Measurements from ENCODE around the gene PTMA. TPM values are rescaled to one million over a fixed set of nuclear protein-coding genes. Genes with fewer than 3 reads are reported as not detected.
A peak's percentile ranks its signal among the peaks of the same experiment; 100 is the strongest.

The PTMA gene
- total and polyA plus RNA-seq, 9 of the 15 experiments (the other 6 are each of a cell fraction or from before 2014, with no cell fraction given), result 429 to 2,322 (median 1,578) TPM

- WGBS (ENCODE audit: insufficient coverage, low coverage, missing lambda C conversion rate), result 35% methylated on average over 12 of the region's 14 CpGs
- peak overlapping the region in 1 of 2 experiments; percentile 74; a peak in 3 of 4 replicates for H3K9ac ChIP-seq (ENCODE audit: insufficient read depth in 1 of 2, low read depth in 2 of 2, low read length in 2 of 2)
- H3K27ac ChIP-seq (ENCODE audit: extremely low read depth, low read depth, low read length), result 0 out of 3 replicates have a peak overlapping the region, but pooled peaks have one; percentile 45
- FAIRE-seq (peak; percentile 88), ATAC-seq (peak; percentile 98), DNase-seq (ENCODE audit: extremely low read depth in 1 of 4, low spot score in 3 of 4) (peak; percentile 82 to 84 (median 83))
- intact Hi-C loops (cut with micrococcal nuclease), result loop anchor here (1.0 kb wide), 1 partner anchor 20 kb away; no protein-coding TSS in a partner anchor
- CTCF ChIA-PET (ENCODE audit: low intra/inter-chr PET ratio), result no interaction called here
- in situ Hi-C loops (cut with MboI), result no loop called here
- H3K27me3 ChIP-seq (ENCODE audit: control insufficient read depth in 2 of 2, insufficient read depth in 2 of 2, low read length in 2 of 2), result no peaks in the 10 kb centered on the region
- H3K36me3 ChIP-seq (ENCODE audit: control insufficient read depth, insufficient read depth, low read length), result no peaks in the 10 kb centered on the region
- H3K4me1 ChIP-seq (replicated peaks in 1 of 2; ENCODE audit: control insufficient read depth in 2 of 2, insufficient read depth in 2 of 2, low read length in 2 of 2), result peaks cover 2 to 18% of the 10 kb centered on the region in 2 experiments; a peak in 2 of 5 replicates
- H2AFZ ChIP-seq (ENCODE audit: low read depth, low read length), result peak overlapping the region; percentile 95
- no peaks in the 10 kb centered on the region for H4K20me1 ChIP-seq (replicated peaks; ENCODE audit: control insufficient read depth, insufficient read depth, low read length)
- no TSS peak for BruUV-seq (replicated peaks)
- H3K79me2 ChIP-seq (ENCODE audit: control insufficient read depth, insufficient read depth, low read length), result no peaks in the 10 kb centered on the region
- POLR2A ChIA-PET, result interaction anchor here (0.7 to 9.5 kb wide), 2 partner anchors 19 to 26 kb away, joined by 6 to 90 read pairs; partner anchors contain the start of gene PTMA
- H3K4me2 ChIP-seq (ENCODE audit: insufficient read depth, low read length), result peak overlapping the region; percentile 21
- no peaks in the 10 kb centered on the region for H3K9me3 ChIP-seq (replicated peaks; ENCODE audit: control insufficient read depth, insufficient read depth, low read depth, low read length)
- no peak overlapping the region for H3K4me3 ChIP-seq
- no peaks in the 10 kb centered on the region for H3K9me1 ChIP-seq (ENCODE audit: control insufficient read depth, insufficient read depth, low read length)
- no peak for TF ChIP-seq ZKSCAN1 (IDR thresholded peaks at IDR 0.05; ENCODE audit: low read depth, low read length)
- TF ChIP-seq MTA3 (IDR thresholded peaks at IDR 0.05; ENCODE audit: borderline replicate concordance), result peak; percentile 29; the same call in 1 of the 2 replicates
- no peak for TF ChIP-seq U2AF2 (optimal IDR thresholded peaks at IDR 0.05; ENCODE audit: low read depth, low read length)
- 0 out of 2 replicates have a peak, but pooled peaks have one; percentile 26 for TF ChIP-seq ATF7 (IDR thresholded peaks at IDR 0.05)
- TF ChIP-seq SPI1 (IDR thresholded peaks at IDR 0.05; ENCODE audit: borderline replicate concordance, low read depth, low read length), result peak; percentile 81; the same call in 1 of the 2 replicates
- no peak for TF ChIP-seq SAFB (IDR thresholded peaks at IDR 0.05; ENCODE audit: borderline replicate concordance, low read depth, low read length)
- TF ChIP-seq RAD51 (IDR thresholded peaks at IDR 0.05; ENCODE audit: borderline replicate concordance, low read depth), result peak; percentile 80
- TF ChIP-seq NCOA4 (IDR thresholded peaks at IDR 0.05; ENCODE audit: partially characterized antibody), result no peak
- TF ChIP-seq TAF7 (tag; IDR thresholded peaks at IDR 0.05), result no peak
- TF ChIP-seq MNT (conservative IDR thresholded peaks at IDR 0.05), result peak; percentile 72 to 85
- TF ChIP-seq CTBP1 (IDR thresholded peaks at IDR 0.05; ENCODE audit: borderline replicate concordance), result peak; percentile 62; the same call in 1 of the 2 replicates
- no peak for TF ChIP-seq NFIC (IDR thresholded peaks at IDR 0.05)
- TF ChIP-seq MAFF (IDR thresholded peaks at IDR 0.05; ENCODE audit: low read length), result no peak
- TF ChIP-seq SMC3 (conservative IDR thresholded peaks at IDR 0.05; ENCODE audit: insufficient read depth, low read depth, low read length), result peak; percentile 28; the same call in 1 of the 2 replicates
- 0 out of 2 replicates have a peak, but pooled peaks have one; percentile 45 for TF ChIP-seq ETS1 (conservative IDR thresholded peaks at IDR 0.05; ENCODE audit: control insufficient read depth, low read depth, low read length)
- TF ChIP-seq SIRT6 (IDR thresholded peaks at IDR 0.05; ENCODE audit: low read depth, low read length), result no peak
- TF ChIP-seq ZC3H8 (IDR thresholded peaks at IDR 0.05), result no peak
- no peak for TF ChIP-seq ZC3H11A (IDR thresholded peaks at IDR 0.05; ENCODE audit: low read depth, low read length)
- peak; percentile 58; the same call in 1 of the 2 replicates for TF ChIP-seq TOE1 (IDR thresholded peaks at IDR 0.05; ENCODE audit: borderline replicate concordance)
- TF ChIP-seq TOE1 (CRISPR knock-in tag; IDR thresholded peaks at IDR 0.05; ENCODE audit: borderline replicate concordance, low read depth), result no peak
Measured at GRCh38 chr2:231687133-231687852, 21.0 kb upstream of the PTMA start.

Data from K562 (cell line).